IPS-18a (cell line): Measurements from ENCODE around the gene MTOR.
"Not testable (repeated sequence)": the region's sequence is repeated elsewhere in the genome, so short reads cannot be mapped to it uniquely, and the experiment has no call there.

Experiments used
- H3K27ac ChIP-seq: one replicate; pipeline ENCODE4 v1.5.1; 2013; ENCODE audit warnings: low read length
- H3K27me3 ChIP-seq: one replicate; pipeline ENCODE4 v1.6.1; 2013; ENCODE audit warnings: mild to moderate bottlenecking, low read length; ENCODE audit not compliant: control insufficient read depth, insufficient read depth
- H3K36me3 ChIP-seq: one replicate; pipeline ENCODE4 v1.6.1; 2013; ENCODE audit warnings: low read depth, low read length; ENCODE audit not compliant: control insufficient read depth
- H3K4me1 ChIP-seq: one replicate; pipeline ENCODE4 v1.6.1; 2013; ENCODE audit warnings: low read depth, low read length; ENCODE audit not compliant: control insufficient read depth
- H3K4me3 ChIP-seq: one replicate; pipeline ENCODE4 v1.5.1; 2013; ENCODE audit warnings: low read length
- H3K9ac ChIP-seq: one replicate; pipeline ENCODE4 v1.6.1; 2013; ENCODE audit warnings: mild to moderate bottlenecking, low read length, moderate library complexity
- H3K9me3 ChIP-seq: one replicate; pipeline ENCODE4 v1.6.1; 2013; ENCODE audit warnings: low read depth, low read length; ENCODE audit not compliant: control insufficient read depth

Gene MTOR

DNA sequence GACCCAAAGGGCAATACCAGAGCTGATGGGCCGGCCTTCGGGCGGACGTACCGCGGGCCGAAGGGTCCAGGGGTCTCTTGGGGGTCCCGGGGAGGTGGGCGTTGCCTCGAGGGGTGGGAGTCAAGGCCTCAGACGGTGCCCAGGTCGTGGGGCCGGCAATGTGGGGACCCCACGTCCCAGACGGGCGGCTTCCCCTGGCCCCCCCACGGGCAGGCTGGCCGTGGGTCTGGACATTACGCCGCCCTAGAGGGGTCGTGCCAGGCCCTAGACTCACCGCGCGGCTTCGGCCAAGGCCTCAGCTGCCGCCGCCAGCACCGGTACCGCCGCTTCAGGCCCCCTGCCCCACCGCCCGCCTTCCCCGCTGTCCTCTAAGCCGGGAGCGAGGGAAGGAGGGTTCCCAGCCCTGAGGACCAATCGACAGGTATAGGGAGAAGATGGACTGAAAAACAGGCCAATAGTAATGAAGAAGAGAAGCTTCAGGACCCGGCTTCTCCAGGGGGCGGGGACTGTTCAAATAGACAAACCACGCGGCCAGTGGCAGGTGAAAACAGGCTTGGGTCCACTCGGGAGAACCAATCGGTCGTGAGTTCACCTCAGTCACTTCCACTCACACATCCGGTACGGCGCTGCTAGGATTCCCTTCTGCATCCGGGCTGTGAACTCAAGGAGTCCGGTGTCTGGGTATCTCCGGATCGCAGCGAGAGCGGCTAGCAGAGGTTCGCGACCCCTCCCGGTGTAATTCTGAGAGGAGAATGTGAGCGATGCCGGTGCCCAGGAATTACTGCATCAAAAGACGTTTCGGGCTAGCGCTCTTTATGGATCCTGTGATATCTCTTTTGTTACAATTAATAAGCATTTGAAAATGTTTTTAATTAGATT, at the start of gene MTOR:
TSS of gene MTOR (minus strand) at position 381 of the 879 bp plus-strand sequence. CDS start 3,142 bp downstream, outside the sequence.
- Histone ChIP-seq H3K27me3 (no peaks in the 10 kb centered on the region), H3K4me1 (peaks cover 4% of the 10 kb centered on the region), H3K36me3 (peaks cover 18% of the 10 kb centered on the region), H3K4me3 (peak within 1 kb of the TSS; percentile 96), H3K27ac (no peak within 1 kb of the TSS), H3K9me3 (no peaks in the 10 kb centered on the region), H3K9ac (peak within 1 kb of the TSS; percentile 82)

DNA sequence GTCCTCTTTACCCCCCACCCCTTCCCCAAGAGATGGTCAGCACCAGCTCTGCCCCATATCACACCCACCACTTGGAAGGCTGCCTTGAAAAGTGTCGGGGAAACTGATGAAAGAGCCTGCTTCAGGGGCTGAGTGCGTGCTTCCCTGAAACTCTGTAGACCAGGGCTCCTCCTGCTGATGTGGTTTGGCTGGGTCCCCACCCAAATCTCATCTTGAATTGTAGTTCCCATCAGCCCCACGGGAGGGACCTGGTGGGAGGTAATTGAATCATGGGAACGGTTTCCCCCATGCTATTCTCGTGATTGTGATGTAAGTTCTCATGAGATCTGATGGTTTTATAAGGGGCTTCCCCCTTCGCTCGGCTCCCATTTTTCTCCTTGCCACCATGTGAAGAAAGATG, 47.0 kb upstream of the MTOR start:
- Histone ChIP-seq H3K4me3 (no peak overlapping the region), H3K36me3 (no peaks in the 10 kb centered on the region), H3K4me1 (peaks cover 6% of the 10 kb centered on the region), H3K9ac (no peak overlapping the region), H3K27me3 (no peaks in the 10 kb centered on the region), H3K9me3 (no peaks in the 10 kb centered on the region), H3K27ac (no peak overlapping the region)

DNA sequence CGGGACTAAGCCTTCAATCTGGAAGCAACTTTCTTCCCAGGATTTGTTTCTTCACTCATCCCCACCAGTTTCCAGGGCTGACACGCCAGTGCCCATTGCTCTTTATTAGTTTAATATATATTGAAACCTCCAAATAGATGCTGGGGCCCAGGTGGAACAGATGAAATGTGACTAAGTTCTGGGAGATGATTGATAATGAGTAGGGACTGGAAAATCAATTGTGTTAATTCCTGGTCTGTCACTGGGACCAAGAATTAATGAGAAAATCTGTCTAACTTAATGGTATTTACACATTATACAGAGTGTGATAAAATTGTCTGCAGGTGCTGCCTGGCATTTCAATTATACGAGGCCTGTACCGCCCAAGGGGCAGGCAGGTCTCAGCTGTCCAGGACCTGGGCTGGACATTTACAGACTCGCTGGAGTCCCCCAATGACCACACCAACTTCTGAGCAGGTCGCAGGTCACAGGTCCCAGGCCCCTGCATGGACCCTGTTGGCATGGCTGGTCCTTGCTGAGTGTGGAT, 46.4 kb upstream of the MTOR start:
- H3K9ac ChIP-seq: no peak overlapping the region
- no peak overlapping the region for H3K4me3 ChIP-seq
- no peaks in the 10 kb centered on the region for H3K9me3 ChIP-seq
- no peaks in the 10 kb centered on the region for H3K36me3 ChIP-seq
- H3K4me1 ChIP-seq: peaks cover 6% of the 10 kb centered on the region
- H3K27me3 ChIP-seq: no peaks in the 10 kb centered on the region
- H3K27ac ChIP-seq: no peak overlapping the region

DNA sequence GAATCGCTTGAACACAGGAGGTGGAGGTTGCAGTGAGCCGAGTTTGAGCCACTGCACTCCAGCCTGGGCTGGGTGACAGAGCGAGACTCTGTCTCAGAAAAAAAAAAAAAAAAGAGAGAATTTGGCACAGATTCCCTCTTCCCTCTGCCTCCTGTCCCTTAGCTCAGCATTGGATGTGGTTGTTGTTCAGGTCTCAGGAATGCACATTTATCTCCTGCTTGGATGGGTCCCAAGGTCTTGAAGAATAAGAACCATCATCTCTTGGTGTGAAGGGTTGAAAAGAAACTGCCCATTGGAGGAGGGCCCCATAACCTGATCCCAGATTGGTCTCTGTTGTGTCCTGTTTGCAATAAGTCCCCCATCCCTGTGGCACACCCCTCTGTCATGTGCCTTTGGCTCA, 45.5 kb upstream of the MTOR start:
- H3K4me1 ChIP-seq: peaks cover 6% of the 10 kb centered on the region
- H3K9me3 ChIP-seq: no peaks in the 10 kb centered on the region
- no peaks in the 10 kb centered on the region for H3K36me3 ChIP-seq
- H3K27me3 ChIP-seq: no peaks in the 10 kb centered on the region
- no peak overlapping the region for H3K27ac ChIP-seq
- no peak overlapping the region for H3K4me3 ChIP-seq
- no peak overlapping the region for H3K9ac ChIP-seq

DNA sequence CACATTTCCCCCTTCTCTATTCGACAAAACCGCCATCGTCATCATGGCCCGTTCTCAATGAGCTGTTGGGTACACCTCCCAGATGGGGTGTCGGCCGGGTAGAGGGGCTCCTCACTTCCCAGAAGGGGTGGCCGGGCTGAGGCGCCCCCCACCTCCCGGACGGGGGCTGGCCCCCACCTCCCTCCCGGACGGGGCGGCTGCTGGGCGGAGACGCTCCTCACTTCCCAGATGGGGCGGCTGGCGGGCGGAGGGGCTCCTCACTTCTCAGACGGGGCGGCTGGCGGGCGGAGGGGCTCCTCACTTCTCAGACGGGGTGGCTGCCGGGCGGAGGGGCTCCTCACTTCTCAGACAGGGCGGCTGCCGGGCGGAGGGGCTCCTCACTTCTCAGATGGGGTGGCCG, 43.2 kb upstream of the MTOR start:
- not testable (repeated sequence) for H3K36me3 ChIP-seq, H3K9ac ChIP-seq, H3K4me1 ChIP-seq, H3K27me3 ChIP-seq, H3K4me3 ChIP-seq, H3K9me3 ChIP-seq, H3K27ac ChIP-seq

DNA sequence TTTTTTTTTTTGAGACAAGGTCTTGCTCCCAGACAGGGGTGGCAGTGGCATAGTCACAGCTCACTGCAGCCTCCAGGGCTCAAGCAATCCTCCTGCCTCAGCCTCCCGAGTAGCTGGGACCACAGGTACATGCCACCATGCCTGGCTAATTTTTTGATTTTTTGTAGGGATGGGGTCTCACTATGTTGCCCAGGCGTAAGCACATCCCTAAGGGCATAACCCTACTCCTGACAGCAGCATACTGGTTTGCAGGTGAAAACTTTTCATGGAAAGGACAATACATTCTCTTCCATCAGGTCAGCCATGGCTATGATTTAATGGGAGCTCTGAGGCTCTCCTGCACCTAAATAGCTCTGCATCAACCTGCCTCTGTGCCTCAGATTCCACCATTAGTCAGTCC, 40.0 kb upstream of the MTOR start:
- Histone ChIP-seq H3K27me3 (no peaks in the 10 kb centered on the region), H3K4me1 (no peaks in the 10 kb centered on the region), H3K36me3 (no peaks in the 10 kb centered on the region), H3K4me3 (no peak overlapping the region), H3K9me3 (no peaks in the 10 kb centered on the region), H3K9ac (no peak overlapping the region), H3K27ac (no peak overlapping the region)

DNA sequence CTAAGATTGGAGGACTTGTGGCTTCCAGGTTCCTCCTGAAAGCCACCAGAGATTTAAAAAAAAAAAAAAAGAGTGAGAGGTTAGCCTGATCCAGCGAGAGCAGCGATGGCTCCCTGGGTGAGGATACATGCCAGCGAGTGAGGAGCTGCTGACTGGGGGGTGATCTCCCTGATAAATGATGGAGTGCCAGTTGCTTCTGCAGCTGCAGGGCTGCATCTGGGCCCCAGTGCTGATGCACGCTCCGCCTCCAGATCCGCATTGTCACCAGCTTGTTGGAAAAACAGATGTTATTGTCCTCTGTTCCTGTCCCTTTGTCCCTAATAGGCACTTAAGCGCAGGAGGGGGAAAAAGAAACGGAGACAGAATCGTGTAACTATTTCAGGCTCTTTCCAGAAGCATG, 39.2 kb upstream of the MTOR start:
- H3K36me3 ChIP-seq: no peaks in the 10 kb centered on the region
- no peaks in the 10 kb centered on the region for H3K9me3 ChIP-seq
- H3K9ac ChIP-seq: no peak overlapping the region
- H3K27ac ChIP-seq: no peak overlapping the region
- H3K4me3 ChIP-seq: no peak overlapping the region
- H3K27me3 ChIP-seq: no peaks in the 10 kb centered on the region
- H3K4me1 ChIP-seq: no peaks in the 10 kb centered on the region

DNA sequence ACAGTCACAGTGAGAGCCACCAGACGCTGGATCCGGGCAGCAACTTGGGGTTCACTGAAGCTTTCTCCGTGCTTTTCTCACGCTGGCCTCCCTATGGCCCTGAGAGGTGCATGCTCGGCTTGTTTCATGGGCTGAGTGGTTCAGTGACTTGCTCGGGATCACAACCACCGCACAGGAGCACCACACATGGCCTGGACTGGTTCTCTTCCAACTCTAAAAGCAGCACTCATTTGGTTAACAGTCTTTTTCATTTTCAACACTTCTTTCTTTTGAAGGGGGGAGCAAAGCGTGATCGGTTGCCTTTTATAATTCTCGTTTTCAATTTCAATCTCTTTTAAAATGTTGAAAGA, 36.8 kb upstream of the MTOR start:
- Histone ChIP-seq H3K36me3 (no peaks in the 10 kb centered on the region), H3K27ac (no peak overlapping the region), H3K4me1 (no peaks in the 10 kb centered on the region), H3K4me3 (no peak overlapping the region), H3K9me3 (no peaks in the 10 kb centered on the region), H3K27me3 (no peaks in the 10 kb centered on the region), H3K9ac (no peak overlapping the region)

DNA sequence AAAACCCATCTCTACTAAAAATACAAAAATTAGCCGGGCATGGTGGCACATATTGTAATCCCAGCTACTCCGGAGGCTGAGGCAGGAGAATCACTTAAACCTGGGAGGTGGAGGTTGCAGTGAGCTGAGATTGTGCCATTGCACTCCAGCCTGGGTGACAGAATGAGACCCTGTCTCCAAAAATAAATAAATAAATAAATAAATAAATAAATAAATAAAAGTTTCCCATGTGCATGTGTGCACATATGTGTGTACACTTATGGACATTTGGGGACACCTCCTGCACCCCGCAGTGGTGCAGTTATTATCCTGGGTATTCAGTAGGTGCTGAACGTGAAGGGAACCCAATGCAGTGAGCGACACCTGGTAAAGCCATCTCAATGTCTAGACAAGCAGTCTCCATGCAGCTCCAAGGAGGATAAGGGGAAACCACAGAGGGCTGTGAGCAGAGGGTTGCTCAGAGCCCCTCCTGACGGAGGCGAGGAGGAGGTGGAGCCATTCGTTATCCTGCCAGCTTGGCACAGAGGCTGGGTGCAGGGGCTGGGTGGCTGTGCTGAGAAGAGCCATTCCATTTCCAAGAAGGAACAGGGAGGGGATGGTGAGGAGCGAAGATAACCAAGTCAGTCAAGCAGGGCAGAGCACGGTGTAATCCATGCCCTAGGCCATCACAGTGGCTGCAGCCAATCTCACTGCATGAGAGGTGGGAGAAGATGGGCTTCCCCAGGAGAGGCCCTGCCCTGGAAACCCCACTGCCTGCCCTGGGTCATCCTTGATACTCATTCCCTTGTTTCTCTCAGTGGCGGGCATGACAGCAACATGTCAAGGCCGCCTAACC, 36.3 kb upstream of the MTOR start:
- Histone ChIP-seq H3K4me3 (no peak overlapping the region), H3K9ac (no peak overlapping the region), H3K27ac (no peak overlapping the region)

DNA sequence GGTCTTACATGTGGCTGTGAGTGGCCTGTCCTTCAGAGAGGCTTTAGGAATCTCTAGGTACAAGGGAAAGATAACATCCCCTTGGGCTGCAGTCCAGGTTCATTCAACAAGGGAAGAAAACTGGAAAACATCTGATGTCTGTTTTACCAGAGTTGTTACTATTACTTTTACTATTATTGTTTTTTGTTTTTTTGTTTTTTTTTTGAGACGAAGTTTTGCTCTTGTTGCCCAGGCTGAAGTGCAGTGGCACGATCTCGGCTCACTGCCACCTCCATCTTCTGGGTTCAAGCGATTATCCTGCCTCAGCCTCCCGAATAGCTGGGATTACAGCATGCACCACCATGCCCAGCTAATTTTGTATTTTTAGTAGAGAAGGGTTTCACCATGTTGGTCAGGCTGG, 35.4 kb upstream of the MTOR start:
- not testable (repeated sequence) for H3K4me1 ChIP-seq, H3K9me3 ChIP-seq, H3K36me3 ChIP-seq, H3K27me3 ChIP-seq, H3K9ac ChIP-seq, H3K4me3 ChIP-seq, H3K27ac ChIP-seq

More for the DNA sequence above, 36.3 kb upstream of the MTOR start:
- Histone ChIP-seq H3K9me3 (no peaks in the 10 kb centered on the region), H3K27me3 (no peaks in the 10 kb centered on the region), H3K4me1 (no peaks in the 10 kb centered on the region), H3K36me3 (no peaks in the 10 kb centered on the region)

DNA sequence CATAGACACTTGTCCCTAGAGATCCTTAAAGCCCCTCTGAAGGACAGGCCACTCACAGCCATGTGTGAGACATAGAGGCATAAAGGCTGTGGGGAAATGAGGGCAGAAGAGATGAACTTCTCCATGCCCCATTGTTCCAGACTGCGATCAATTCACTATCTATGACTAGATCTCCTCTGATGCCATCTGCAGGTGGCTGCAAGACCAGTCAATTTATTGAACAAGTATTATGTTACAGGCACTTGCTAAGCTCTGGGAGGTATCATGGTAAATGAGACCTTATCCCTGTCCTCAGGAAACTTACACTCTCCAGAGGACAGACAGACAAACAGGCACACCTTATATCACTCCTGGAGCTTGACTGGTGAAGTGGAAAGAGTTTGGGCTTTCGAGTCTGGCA, 33.6 kb upstream of the MTOR start:
- no peak overlapping the region for H3K27ac ChIP-seq
- no peaks in the 10 kb centered on the region for H3K4me1 ChIP-seq
- no peaks in the 10 kb centered on the region for H3K9me3 ChIP-seq
- no peak overlapping the region for H3K4me3 ChIP-seq
- H3K36me3 ChIP-seq: no peaks in the 10 kb centered on the region
- no peaks in the 10 kb centered on the region for H3K27me3 ChIP-seq
- no peak overlapping the region for H3K9ac ChIP-seq
